ENCODE measurements around the gene P3R3URF.

Gene P3R3URF

GRCh38 chr1:46173361-46173856, 2.9 kb downstream of the P3R3URF start:
- Histone ChIP-seq H3K27me3 (ENCODE audit: control insufficient read depth, insufficient read depth, low read length, poor library complexity, severe bottlenecking) (no peaks in the 10 kb centered on the region), H3K9me3 (ENCODE audit: control insufficient read depth, low read length) (no peaks in the 10 kb centered on the region), H3K27ac (ENCODE audit: insufficient read depth, low read depth, low read length, poor library complexity, severe bottlenecking) (no peak overlapping the region), H3K4me3 (ENCODE audit: insufficient read depth, low read depth, low read length) (no peak overlapping the region), H3K4me1 (ENCODE audit: control insufficient read depth, insufficient read depth, low read length) (peaks cover 5% of the 10 kb centered on the region), H3K36me3 (ENCODE audit: control insufficient read depth, insufficient read depth, low read length) (no peaks in the 10 kb centered on the region)
- 63 to 70% methylated on average over 4 of the region's 4 CpGs for WGBS, 2 experiments

DNA sequence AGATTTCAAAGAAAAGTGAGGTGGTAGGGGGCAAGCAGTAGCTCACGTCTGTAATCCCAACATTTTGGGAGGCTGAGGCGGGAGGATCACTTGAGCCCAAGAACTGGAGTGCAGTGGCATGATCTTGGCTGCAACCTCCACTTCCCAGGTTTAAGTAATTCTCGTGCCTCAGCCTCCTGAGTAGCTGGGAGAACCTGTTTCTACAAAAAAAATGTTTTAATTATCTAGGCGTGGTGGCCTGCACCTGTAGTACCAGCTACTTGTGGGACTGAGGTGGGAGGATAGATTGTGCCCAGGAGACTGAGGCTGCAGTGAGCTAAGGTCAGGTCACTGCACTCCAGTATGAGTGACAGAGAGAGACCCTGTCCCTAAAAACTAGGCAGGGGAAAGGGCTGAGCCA, 4.0 kb downstream of the P3R3URF start:
- Histone ChIP-seq H3K9me3 (ENCODE audit: control insufficient read depth, low read length) (no peaks in the 10 kb centered on the region), H3K36me3 (ENCODE audit: control insufficient read depth, insufficient read depth, low read length) (no peaks in the 10 kb centered on the region), H3K4me1 (ENCODE audit: control insufficient read depth, insufficient read depth, low read length) (peaks cover 5% of the 10 kb centered on the region), H3K27ac (ENCODE audit: insufficient read depth, low read depth, low read length, poor library complexity, severe bottlenecking) (no peak overlapping the region), H3K27me3 (ENCODE audit: control insufficient read depth, insufficient read depth, low read length, poor library complexity, severe bottlenecking) (peaks cover 2% of the 10 kb centered on the region), H3K4me3 (ENCODE audit: insufficient read depth, low read depth, low read length) (no peak overlapping the region)
- WGBS, 2 experiments: 91 to 93% methylated on average over 4 of the region's 4 CpGs

GRCh38 chr1:46171871-46172270, 4.4 kb downstream of the P3R3URF start:
- no peaks in the 10 kb centered on the region for H3K9me3 ChIP-seq (ENCODE audit: control insufficient read depth, low read length)
- WGBS, 2 experiments: 83 to 88% methylated on average over 6 of the region's 6 CpGs
- peaks cover 6% of the 10 kb centered on the region for H3K27me3 ChIP-seq (ENCODE audit: control insufficient read depth, insufficient read depth, low read length, poor library complexity, severe bottlenecking)
- no peak overlapping the region for H3K4me3 ChIP-seq (ENCODE audit: insufficient read depth, low read depth, low read length)
- H3K4me1 ChIP-seq (ENCODE audit: control insufficient read depth, insufficient read depth, low read length): peaks cover 5% of the 10 kb centered on the region
- H3K27ac ChIP-seq (ENCODE audit: insufficient read depth, low read depth, low read length, poor library complexity, severe bottlenecking): no peak overlapping the region
- no peaks in the 10 kb centered on the region for H3K36me3 ChIP-seq (ENCODE audit: control insufficient read depth, insufficient read depth, low read length)

GRCh38 chr1:46171351-46171750, 4.9 kb downstream of the P3R3URF start:
- H3K4me3 ChIP-seq (ENCODE audit: insufficient read depth, low read depth, low read length): no peak overlapping the region
- WGBS, 2 experiments: 94% methylated on average over 8 of the region's 8 CpGs

GRCh38 chr1:46169811-46170454, 6.4 kb downstream of the P3R3URF start:
- peaks cover 9% of the 10 kb centered on the region for H3K27me3 ChIP-seq (ENCODE audit: control insufficient read depth, insufficient read depth, low read length, poor library complexity, severe bottlenecking)
- H3K9me3 ChIP-seq (ENCODE audit: control insufficient read depth, low read length): no peaks in the 10 kb centered on the region
- WGBS, 2 experiments: 98% methylated on average over 3 of the region's 3 CpGs
- H3K4me1 ChIP-seq (ENCODE audit: control insufficient read depth, insufficient read depth, low read length): peaks cover 5% of the 10 kb centered on the region
- H3K4me3 ChIP-seq (ENCODE audit: insufficient read depth, low read depth, low read length): no peak overlapping the region
- H3K27ac ChIP-seq (ENCODE audit: insufficient read depth, low read depth, low read length, poor library complexity, severe bottlenecking): no peak overlapping the region
- H3K36me3 ChIP-seq (ENCODE audit: control insufficient read depth, insufficient read depth, low read length): no peaks in the 10 kb centered on the region

More at GRCh38 chr1:46171351-46171750, 4.9 kb downstream of the P3R3URF start:
- peaks cover 9% of the 10 kb centered on the region for H3K27me3 ChIP-seq (ENCODE audit: control insufficient read depth, insufficient read depth, low read length, poor library complexity, severe bottlenecking)
- no peak overlapping the region for H3K27ac ChIP-seq (ENCODE audit: insufficient read depth, low read depth, low read length, poor library complexity, severe bottlenecking)
- H3K4me1 ChIP-seq (ENCODE audit: control insufficient read depth, insufficient read depth, low read length): peaks cover 5% of the 10 kb centered on the region
- H3K36me3 ChIP-seq (ENCODE audit: control insufficient read depth, insufficient read depth, low read length): no peaks in the 10 kb centered on the region
- no peaks in the 10 kb centered on the region for H3K9me3 ChIP-seq (ENCODE audit: control insufficient read depth, low read length)

GRCh38 chr1:46168477-46168876, 7.8 kb downstream of the P3R3URF start:
- H3K9me3 ChIP-seq (ENCODE audit: control insufficient read depth, low read length): no peaks in the 10 kb centered on the region
- H3K27me3 ChIP-seq (ENCODE audit: control insufficient read depth, insufficient read depth, low read length, poor library complexity, severe bottlenecking): peaks cover 9% of the 10 kb centered on the region
- WGBS, 2 experiments: 88 to 95% methylated on average over 1 of the region's 1 CpG
- H3K4me1 ChIP-seq (ENCODE audit: control insufficient read depth, insufficient read depth, low read length): peaks cover 4% of the 10 kb centered on the region
- no peaks in the 10 kb centered on the region for H3K36me3 ChIP-seq (ENCODE audit: control insufficient read depth, insufficient read depth, low read length)
- no peak overlapping the region for H3K4me3 ChIP-seq (ENCODE audit: insufficient read depth, low read depth, low read length)
- H3K27ac ChIP-seq (ENCODE audit: insufficient read depth, low read depth, low read length, poor library complexity, severe bottlenecking): no peak overlapping the region

GRCh38 chr1:46166521-46167462, 9.5 kb downstream of the P3R3URF start:
- no peak overlapping the region for H3K27ac ChIP-seq (ENCODE audit: insufficient read depth, low read depth, low read length, poor library complexity, severe bottlenecking)
- 80% methylated on average over 47 of the region's 47 CpGs for WGBS, 2 experiments

DNA sequence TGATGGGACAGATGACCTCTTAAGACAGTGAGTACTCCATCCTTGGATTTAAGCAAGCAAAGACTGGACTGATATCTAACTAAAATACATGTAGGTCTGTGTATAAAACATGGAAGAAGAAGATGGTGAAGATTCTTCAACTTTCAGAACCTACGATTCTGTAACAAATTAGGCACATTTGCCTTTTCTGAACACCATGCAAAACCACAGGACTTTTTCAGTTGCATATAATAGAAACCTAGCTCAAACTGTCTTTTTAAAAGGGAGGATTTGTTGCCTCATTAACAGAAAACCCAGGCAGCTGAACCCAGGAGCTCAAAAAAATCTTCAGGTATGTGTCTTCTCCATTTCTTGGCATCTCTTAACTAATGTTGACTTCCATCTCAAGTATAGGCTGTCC, 16.1 kb downstream of the P3R3URF start:
- no peaks in the 10 kb centered on the region for H3K27me3 ChIP-seq (ENCODE audit: control insufficient read depth, insufficient read depth, low read length, poor library complexity, severe bottlenecking)
- H3K27ac ChIP-seq (ENCODE audit: insufficient read depth, low read depth, low read length, poor library complexity, severe bottlenecking): no peak overlapping the region
- 89 to 100% methylated on average over 1 of the region's 1 CpG for WGBS, 2 experiments
- no peaks in the 10 kb centered on the region for H3K36me3 ChIP-seq (ENCODE audit: control insufficient read depth, insufficient read depth, low read length)
- H3K9me3 ChIP-seq (ENCODE audit: control insufficient read depth, low read length): no peaks in the 10 kb centered on the region
- H3K4me1 ChIP-seq (ENCODE audit: control insufficient read depth, insufficient read depth, low read length): no peaks in the 10 kb centered on the region
- H3K4me3 ChIP-seq (ENCODE audit: insufficient read depth, low read depth, low read length): no peak overlapping the region

More at GRCh38 chr1:46166521-46167462, 9.5 kb downstream of the P3R3URF start:
- Histone ChIP-seq H3K36me3 (ENCODE audit: control insufficient read depth, insufficient read depth, low read length) (no peaks in the 10 kb centered on the region), H3K4me3 (ENCODE audit: insufficient read depth, low read depth, low read length) (no peak overlapping the region), H3K4me1 (ENCODE audit: control insufficient read depth, insufficient read depth, low read length) (no peaks in the 10 kb centered on the region), H3K9me3 (ENCODE audit: control insufficient read depth, low read length) (no peaks in the 10 kb centered on the region), H3K27me3 (ENCODE audit: control insufficient read depth, insufficient read depth, low read length, poor library complexity, severe bottlenecking) (peaks cover 9% of the 10 kb centered on the region)

GRCh38 chr1:46159516-46159915, 16.8 kb downstream of the P3R3URF start:
- Histone ChIP-seq H3K9me3 (ENCODE audit: control insufficient read depth, low read length) (no peaks in the 10 kb centered on the region), H3K27ac (ENCODE audit: insufficient read depth, low read depth, low read length, poor library complexity, severe bottlenecking) (no peak overlapping the region), H3K4me3 (ENCODE audit: insufficient read depth, low read depth, low read length) (no peak overlapping the region), H3K27me3 (ENCODE audit: control insufficient read depth, insufficient read depth, low read length, poor library complexity, severe bottlenecking) (no peaks in the 10 kb centered on the region), H3K36me3 (ENCODE audit: control insufficient read depth, insufficient read depth, low read length) (no peaks in the 10 kb centered on the region), H3K4me1 (ENCODE audit: control insufficient read depth, insufficient read depth, low read length) (no peaks in the 10 kb centered on the region)
- 88 to 93% methylated on average over 3 of the region's 3 CpGs for WGBS, 2 experiments

All from ectodermal cell (in vitro differentiated cells).